Endothelial cell (in vitro differentiated cells): ENCODE measurements around the gene IGFBP4. TPM values are rescaled to one million over a fixed set of nuclear protein-coding genes. Genes with fewer than 3 reads are reported as not detected.

Source experiments
- DNase-seq: peaks from one replicate; pipeline ENCODE4 v3.0.0; 2021; ENCODE audit warnings: low spot score
- H3K27ac Mint-ChIP-seq: one replicate; pipeline ENCODE4 v1.8.0; 2021; ENCODE audit warnings: mixed read lengths, inconsistent platforms; ENCODE audit not compliant: unreplicated experiment
- H3K27me3 Mint-ChIP-seq: one replicate; pipeline ENCODE4 v1.8.0; 2021; ENCODE audit warnings: mild to moderate bottlenecking, moderate library complexity, mixed read lengths, inconsistent platforms; ENCODE audit not compliant: unreplicated experiment
- H3K36me3 Mint-ChIP-seq: one replicate; pipeline ENCODE4 v1.8.0; 2021; ENCODE audit warnings: mild to moderate bottlenecking, low read depth, mixed read lengths, inconsistent platforms; ENCODE audit not compliant: unreplicated experiment
- H3K4me1 Mint-ChIP-seq: one replicate; pipeline ENCODE4 v1.8.0; 2021; ENCODE audit warnings: mild to moderate bottlenecking, mixed read lengths, inconsistent platforms; ENCODE audit not compliant: unreplicated experiment
- H3K4me3 Mint-ChIP-seq: one replicate; pipeline ENCODE4 v1.8.0; 2021; ENCODE audit warnings: mild to moderate bottlenecking, mixed read lengths, inconsistent platforms; ENCODE audit not compliant: unreplicated experiment
- H3K9me3 Mint-ChIP-seq: one replicate; pipeline ENCODE4 v1.8.0; 2021; ENCODE audit warnings: mixed read lengths, inconsistent platforms; ENCODE audit not compliant: unreplicated experiment
- total RNA-seq: library from RNA; stranded (reverse); fragmentation: NEBNext Ultra II Directional; extraction: Animal tissue kit (Norgen Biotek cat#: 25700); gene quantifications from one replicate; pipeline ENCODE4 v1.2.1, GENCODE V29; 2021; ENCODE audit not compliant: unreplicated experiment
- TF ChIP-seq, protein P1 (sequence below): fragments of 200-600 bp; sonication (generic); IDR thresholded peaks from one replicate; pipeline ENCODE4 v1.5.0; 2021; ENCODE audit warnings: antibody characterized with exemption; ENCODE audit not compliant: unreplicated experiment

Gene IGFBP4
- total RNA-seq, 1 donor from 2014 or later, result 1,531 TPM

DNA sequence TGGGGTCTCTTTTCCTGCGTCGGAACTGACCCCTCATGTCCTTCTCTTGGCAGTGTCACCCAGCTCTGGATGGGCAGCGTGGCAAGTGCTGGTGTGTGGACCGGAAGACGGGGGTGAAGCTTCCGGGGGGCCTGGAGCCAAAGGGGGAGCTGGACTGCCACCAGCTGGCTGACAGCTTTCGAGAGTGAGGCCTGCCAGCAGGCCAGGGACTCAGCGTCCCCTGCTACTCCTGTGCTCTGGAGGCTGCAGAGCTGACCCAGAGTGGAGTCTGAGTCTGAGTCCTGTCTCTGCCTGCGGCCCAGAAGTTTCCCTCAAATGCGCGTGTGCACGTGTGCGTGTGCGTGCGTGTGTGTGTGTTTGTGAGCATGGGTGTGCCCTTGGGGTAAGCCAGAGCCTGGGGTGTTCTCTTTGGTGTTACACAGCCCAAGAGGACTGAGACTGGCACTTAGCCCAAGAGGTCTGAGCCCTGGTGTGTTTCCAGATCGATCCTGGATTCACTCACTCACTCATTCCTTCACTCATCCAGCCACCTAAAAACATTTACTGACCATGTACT is 13.2 kb downstream of the IGFBP4 start:
- TF ChIP-seq, protein P1, sequence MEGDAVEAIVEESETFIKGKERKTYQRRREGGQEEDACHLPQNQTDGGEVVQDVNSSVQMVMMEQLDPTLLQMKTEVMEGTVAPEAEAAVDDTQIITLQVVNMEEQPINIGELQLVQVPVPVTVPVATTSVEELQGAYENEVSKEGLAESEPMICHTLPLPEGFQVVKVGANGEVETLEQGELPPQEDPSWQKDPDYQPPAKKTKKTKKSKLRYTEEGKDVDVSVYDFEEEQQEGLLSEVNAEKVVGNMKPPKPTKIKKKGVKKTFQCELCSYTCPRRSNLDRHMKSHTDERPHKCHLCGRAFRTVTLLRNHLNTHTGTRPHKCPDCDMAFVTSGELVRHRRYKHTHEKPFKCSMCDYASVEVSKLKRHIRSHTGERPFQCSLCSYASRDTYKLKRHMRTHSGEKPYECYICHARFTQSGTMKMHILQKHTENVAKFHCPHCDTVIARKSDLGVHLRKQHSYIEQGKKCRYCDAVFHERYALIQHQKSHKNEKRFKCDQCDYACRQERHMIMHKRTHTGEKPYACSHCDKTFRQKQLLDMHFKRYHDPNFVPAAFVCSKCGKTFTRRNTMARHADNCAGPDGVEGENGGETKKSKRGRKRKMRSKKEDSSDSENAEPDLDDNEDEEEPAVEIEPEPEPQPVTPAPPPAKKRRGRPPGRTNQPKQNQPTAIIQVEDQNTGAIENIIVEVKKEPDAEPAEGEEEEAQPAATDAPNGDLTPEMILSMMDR, result no peak
- Mint-ChIP-seq H3K36me3 (peaks cover 54% of the 10 kb centered on the region), H3K4me3 (peak overlapping the region; percentile 44), H3K4me1 (peaks cover 59% of the 10 kb centered on the region), H3K27me3 (peaks cover 3% of the 10 kb centered on the region), H3K27ac (no peak overlapping the region), H3K9me3 (no peaks in the 10 kb centered on the region)
- no peak for DNase-seq

DNA sequence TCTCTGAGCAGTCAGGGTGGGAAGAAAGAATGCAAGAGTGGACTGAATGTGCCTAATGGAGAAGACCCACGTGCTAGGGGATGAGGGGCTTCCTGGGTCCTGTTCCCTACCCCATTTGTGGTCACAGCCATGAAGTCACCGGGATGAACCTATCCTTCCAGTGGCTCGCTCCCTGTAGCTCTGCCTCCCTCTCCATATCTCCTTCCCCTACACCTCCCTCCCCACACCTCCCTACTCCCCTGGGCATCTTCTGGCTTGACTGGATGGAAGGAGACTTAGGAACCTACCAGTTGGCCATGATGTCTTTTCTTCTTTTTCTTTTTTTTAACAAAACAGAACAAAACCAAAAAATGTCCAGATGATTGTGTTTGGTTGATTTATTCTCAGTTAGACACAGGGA is 14.1 kb downstream of the IGFBP4 start:
- TF ChIP-seq, protein P1, result no peak
- Mint-ChIP-seq H3K4me3 (peak overlapping the region; percentile 59), H3K4me1 (peaks cover 59% of the 10 kb centered on the region), H3K27me3 (peaks cover 9% of the 10 kb centered on the region), H3K36me3 (peaks cover 49% of the 10 kb centered on the region), H3K9me3 (no peaks in the 10 kb centered on the region), H3K27ac (peak overlapping the region; percentile 57)
- no peak for DNase-seq

DNA sequence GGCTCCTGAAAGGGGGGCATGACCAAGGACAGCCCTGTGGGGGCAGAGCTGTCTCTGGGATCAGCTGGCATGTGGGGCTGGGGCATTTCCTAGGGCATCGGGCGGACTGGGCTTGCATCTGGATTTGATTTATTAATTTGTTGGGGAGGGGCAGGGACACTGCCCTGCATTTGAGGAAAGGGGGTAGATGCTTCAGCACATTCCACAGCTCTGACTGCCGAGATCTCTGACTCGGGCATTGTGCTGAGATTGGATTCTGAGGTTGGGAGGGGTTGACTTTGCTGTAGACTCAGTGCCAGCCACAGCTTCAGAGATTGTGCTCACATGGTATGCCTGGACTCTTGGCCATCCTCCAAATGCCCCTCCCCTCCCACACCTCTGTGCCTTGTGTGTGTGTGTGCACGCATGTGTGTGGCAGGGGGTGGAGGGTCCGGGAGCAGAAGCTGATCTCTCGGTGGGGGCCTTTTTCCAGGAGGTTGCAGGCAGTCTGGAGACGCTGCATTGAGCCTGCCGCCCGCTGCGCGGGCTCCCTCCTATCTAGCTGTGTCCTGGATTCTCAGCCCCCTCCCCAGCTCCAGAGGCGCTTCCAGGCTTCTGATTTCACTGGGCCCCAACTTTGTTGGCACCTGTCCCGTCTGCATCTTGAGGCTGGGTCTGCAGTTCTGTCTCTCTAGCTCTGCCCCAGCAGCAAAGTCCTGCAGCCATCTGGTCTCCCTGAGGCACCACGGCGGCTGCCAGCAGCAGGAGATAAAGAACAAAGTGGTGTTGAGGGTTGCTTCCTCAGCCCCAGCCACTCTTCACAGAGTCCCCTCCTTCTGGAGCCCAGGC is 14.9 kb downstream of the IGFBP4 start:
- Mint-ChIP-seq H3K4me1 (peaks cover 51% of the 10 kb centered on the region), H3K27me3 (peaks cover 11% of the 10 kb centered on the region), H3K36me3 (peaks cover 43% of the 10 kb centered on the region), H3K9me3 (no peaks in the 10 kb centered on the region), H3K27ac (peak overlapping the region; percentile 80), H3K4me3 (peak overlapping the region; percentile 21)
- DNase-seq, result no peak
- TF ChIP-seq, protein P1, result no peak

DNA sequence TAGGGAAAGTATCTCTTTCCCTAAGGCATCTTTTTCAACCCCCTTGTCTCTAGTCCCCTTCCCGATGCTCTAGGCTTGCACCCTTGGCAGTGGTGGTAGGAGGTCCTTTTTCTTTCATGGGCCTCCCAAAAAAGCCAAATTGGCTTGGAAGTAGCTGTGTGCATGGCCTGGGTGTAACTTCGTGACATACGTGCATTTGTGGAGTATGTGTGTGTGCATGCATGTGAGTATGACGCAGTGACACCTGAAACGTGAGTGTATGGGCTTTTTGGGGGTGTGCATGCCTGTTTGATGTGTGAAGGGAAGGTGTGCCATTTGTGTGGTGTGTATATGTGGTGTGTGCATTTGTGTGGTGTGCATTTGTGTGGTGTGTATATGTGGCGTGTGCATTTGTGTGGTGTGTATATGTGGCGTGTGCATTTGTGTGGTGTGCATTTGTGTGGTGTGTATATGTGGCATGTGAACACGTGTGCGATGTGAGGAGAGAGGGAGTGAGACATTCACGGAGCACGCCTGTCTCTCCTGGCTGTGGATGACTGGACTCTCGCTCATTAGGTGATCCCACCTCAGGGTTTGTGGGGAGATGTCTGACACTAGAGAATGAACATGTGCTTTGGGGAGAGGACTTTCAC is 15.7 kb downstream of the IGFBP4 start:
- Mint-ChIP-seq H3K9me3 (no peaks in the 10 kb centered on the region), H3K4me3 (peak overlapping the region; percentile 66), H3K36me3 (peaks cover 40% of the 10 kb centered on the region), H3K27ac (peak overlapping the region; percentile 76), H3K27me3 (peaks cover 17% of the 10 kb centered on the region), H3K4me1 (peaks cover 45% of the 10 kb centered on the region)
- no peak for DNase-seq
- TF ChIP-seq, protein P1, result no peak
